ENCODE data around the gene IPO13.

Gene IPO13

GRCh38 chr1:43980255-43981134, 33.7 kb downstream of the IPO13 start:
- no peak for TF ChIP-seq CTCF (IDR thresholded peaks at IDR 0.05; ENCODE audit: low read depth, low read length)
- H3K4me3 ChIP-seq (replicated peaks in 1 of 2; ENCODE audit: low read depth in 2 of 2, low read length in 2 of 2), result peak overlapping the region; percentile 57 to 69
- peak; percentile 21 to 63 for DNase-seq (ENCODE audit: low read depth in 2 of 2)

GRCh38 chr1:43981135-43981491, 34.4 kb downstream of the IPO13 start:
- TF ChIP-seq CTCF (IDR thresholded peaks at IDR 0.05; ENCODE audit: low read depth, low read length), result no peak
- H3K4me3 ChIP-seq (replicated peaks in 1 of 2; ENCODE audit: low read depth in 2 of 2, low read length in 2 of 2), result no peak overlapping the region
- DNase-seq (ENCODE audit: low read depth in 2 of 2), result no peak

GRCh38 chr1:43981636-43982035, 34.9 kb downstream of the IPO13 start:
- DNase-seq (ENCODE audit: low read depth in 2 of 2), result no peak
- H3K4me3 ChIP-seq (replicated peaks in 1 of 2; ENCODE audit: low read depth in 2 of 2, low read length in 2 of 2), result no peak overlapping the region
- no peak for TF ChIP-seq CTCF (IDR thresholded peaks at IDR 0.05; ENCODE audit: low read depth, low read length)

GRCh38 chr1:43982241-43982640, 35.5 kb downstream of the IPO13 start:
- H3K4me3 ChIP-seq (replicated peaks in 1 of 2; ENCODE audit: low read depth in 2 of 2, low read length in 2 of 2), result no peak overlapping the region
- TF ChIP-seq CTCF (IDR thresholded peaks at IDR 0.05; ENCODE audit: low read depth, low read length), result no peak
- DNase-seq (ENCODE audit: low read depth in 2 of 2), result no peak

GRCh38 chr1:43982808-43983207, 36.1 kb downstream of the IPO13 start:
- DNase-seq (ENCODE audit: low read depth in 2 of 2), result no peak
- no peak overlapping the region for H3K4me3 ChIP-seq (replicated peaks in 1 of 2; ENCODE audit: low read depth in 2 of 2, low read length in 2 of 2)
- no peak for TF ChIP-seq CTCF (IDR thresholded peaks at IDR 0.05; ENCODE audit: low read depth, low read length)

GRCh38 chr1:43983253-43983899, 36.6 kb downstream of the IPO13 start:
- DNase-seq (ENCODE audit: low read depth in 2 of 2), result no peak
- no peak overlapping the region for H3K4me3 ChIP-seq (replicated peaks in 1 of 2; ENCODE audit: low read depth in 2 of 2, low read length in 2 of 2)
- TF ChIP-seq CTCF (IDR thresholded peaks at IDR 0.05; ENCODE audit: low read depth, low read length), result no peak
